T-cell (primary cell): ENCODE results near the gene A2M. TPM values are rescaled to one million over a fixed set of nuclear protein-coding genes. Genes with fewer than 3 reads are reported as not detected.

Experiments used
- ATAC-seq, 4 experiments: fragments of 200-7000 bp in 3 of 4; fragments of 150-1000 bp in 1 of 4; cut with Tn5 transposase; replicated peaks in 1 of 4; 1 replicate in 3 of 4; 2 replicates in 1 of 4; pipeline ENCODE4 v1.10.0; 2021; ENCODE audit warnings: moderate library complexity in 3 of 4, mild to moderate bottlenecking in 2 of 4, moderate number of reproducible peaks in 1 of 4
- CTCF ChIA-PET, 2 donors: fragments of 300-600 bp; sonication (Branson Sonifier 250); formaldehyde crosslinking; loops; one replicate each; lab custom pipeline; 2022; ENCODE audit warnings: antibody characterized with exemption in 2 of 2; lab: Charles Lee
- POLR2A ChIA-PET, 2 donors: fragments of 300-600 bp; sonication (Branson Sonifier 250); formaldehyde crosslinking; loops; one replicate each; lab custom pipeline; 2022; ENCODE audit warnings: antibody characterized with exemption in 2 of 2; lab: Charles Lee
- DNase-seq, 35 experiments: peaks; one replicate each; pipeline versions ENCODE4 v3.0.0 to v3.0.0-alpha.2; 2013 to 2023
- H3K27ac ChIP-seq: one replicate; pipeline ENCODE4 v1.5.1; 2013; ENCODE audit warnings: low read length
- H3K27me3 ChIP-seq, 2 experiments: replicated peaks in 1 of 2; 1 replicate in 1 of 2; 2 replicates in 1 of 2; pipeline versions ENCODE4 v1.6.1 to v1.7.0; 2013; ENCODE audit warnings: low read length in 1 of 2, mixed read lengths in 1 of 2; ENCODE audit not compliant: control insufficient read depth in 2 of 2, insufficient read depth in 2 of 2; ENCODE audit errors: extremely low read depth in 1 of 2
- H3K36me3 ChIP-seq, 2 donors: 1 replicate in 1 of 2; 2 replicates in 1 of 2; pipeline versions ENCODE4 v1.6.1 to v1.7.0; 2013; ENCODE audit warnings: low read length in 1 of 2; ENCODE audit not compliant: control insufficient read depth in 2 of 2, insufficient read depth in 1 of 2; ENCODE audit errors: extremely low read depth in 1 of 2
- H3K4me1 ChIP-seq, 2 experiments: 1 replicate in 1 of 2; 2 replicates in 1 of 2; pipeline versions ENCODE4 v1.6.1 to v1.7.0; 2013; ENCODE audit warnings: low read length in 2 of 2, mixed read lengths in 1 of 2; ENCODE audit not compliant: insufficient read depth in 2 of 2, control insufficient read depth in 1 of 2; ENCODE audit errors: extremely low read depth in 1 of 2
- H3K4me3 ChIP-seq, 2 donors: 1 replicate in 1 of 2; 2 replicates in 1 of 2; pipeline versions ENCODE4 v1.5.1 to v1.7.0; 2013; ENCODE audit warnings: mild to moderate bottlenecking in 2 of 2, low read length in 1 of 2, moderate library complexity in 1 of 2; ENCODE audit not compliant: control insufficient read depth in 1 of 2; ENCODE audit errors: extremely low read depth in 1 of 2
- H3K9me3 ChIP-seq: 2 replicates; pipeline ENCODE4 v1.7.0; 2013
- H3K27ac Mint-ChIP-seq, 2 donors: one replicate each; pipeline ENCODE4 v1.8.0; 2020 to 2021; ENCODE audit warnings: mild to moderate bottlenecking in 2 of 2, mixed read lengths in 2 of 2
- H3K27me3 Mint-ChIP-seq, 2 donors: one replicate each; pipeline ENCODE4 v1.8.0; 2021 to 2022; ENCODE audit warnings: mixed read lengths in 2 of 2
- H3K36me3 Mint-ChIP-seq: one replicate; pipeline ENCODE4 v1.8.0; 2021; ENCODE audit warnings: mixed read lengths
- H3K4me1 Mint-ChIP-seq, 3 donors: one replicate each; pipeline ENCODE4 v1.8.0; 2020 to 2022; ENCODE audit warnings: mixed read lengths in 3 of 3, mild to moderate bottlenecking in 1 of 3
- H3K4me3 Mint-ChIP-seq, 3 donors: one replicate each; pipeline ENCODE4 v1.8.0; 2020 to 2022; ENCODE audit warnings: mild to moderate bottlenecking in 3 of 3, mixed read lengths in 3 of 3, moderate library complexity in 3 of 3
- H3K9me3 Mint-ChIP-seq, 3 donors: one replicate each; pipeline ENCODE4 v1.8.0; 2020 to 2022; ENCODE audit warnings: mixed read lengths in 3 of 3
- WGBS: methylation state at CpG from one replicate; pipeline ENCODE4 v1.1.5; 2013; ENCODE audit warnings: missing lambda C conversion rate; ENCODE audit not compliant: insufficient coverage; 5-methylcytosine and 5-hydroxymethylcytosine counted together
- total RNA-seq, 35 experiments: library from RNA in 6 of 35; stranded (reverse) in 6 of 35; fragments of 120-200 nt in 1 of 35; gene quantifications; one replicate each; pipeline versions ENCODE4 v1.2.1 to v1.2.4 and lab custom pipeline; 2013 to 2026

A2M gene
- total RNA-seq, 5 donors from 2014 or later (not counting 1 experiment from before 2014, with no cell fraction given), result 3.9 to 6.5 (median 4.9) TPM; not detected in 2

GRCh38 chr12:9103050-9103849 is 12.5 kb downstream of the A2M start:
- WGBS, result no CpG with 5 or more reads among the region's 4 CpGs
- ChIA-PET CTCF (no interaction called here), POLR2A (no interaction called here)
- no peak overlapping the region for H3K4me3 Mint-ChIP-seq
- no peaks in the 10 kb centered on the region for H3K27me3 ChIP-seq
- no peaks in the 10 kb centered on the region for H3K4me1 ChIP-seq
- H3K27ac Mint-ChIP-seq, result no peak overlapping the region
- ATAC-seq (no peak), DNase-seq (peak in 1 of 35 experiments; percentile 3)
- H3K9me3 Mint-ChIP-seq, result no peaks in the 10 kb centered on the region
- peaks cover 36% of the 10 kb centered on the region for H3K36me3 Mint-ChIP-seq
- peaks cover 0 to 14% of the 10 kb centered on the region in 2 donors for H3K36me3 ChIP-seq
- no peak overlapping the region for H3K27ac ChIP-seq
- H3K9me3 ChIP-seq, result no peaks in the 10 kb centered on the region
- H3K27me3 Mint-ChIP-seq, result no peaks in the 10 kb centered on the region
- H3K4me3 ChIP-seq, result no peak overlapping the region
- no peaks in the 10 kb centered on the region for H3K4me1 Mint-ChIP-seq

GRCh38 chr12:9101018-9101687 is 14.6 kb downstream of the A2M start:
- no peaks in the 10 kb centered on the region for H3K27me3 ChIP-seq
- no peak for ATAC-seq
- Mint-ChIP-seq H3K4me3 (no peak overlapping the region), H3K27ac (no peak overlapping the region), H3K27me3 (no peaks in the 10 kb centered on the region), H3K9me3 (no peaks in the 10 kb centered on the region), H3K4me1 (no peaks in the 10 kb centered on the region), H3K36me3 (peaks cover 32% of the 10 kb centered on the region)
- ChIA-PET CTCF (no interaction called here), POLR2A (no interaction called here)
- H3K36me3 ChIP-seq, result peaks cover 0 to 16% of the 10 kb centered on the region in 2 donors
- no peak overlapping the region for H3K4me3 ChIP-seq
- H3K4me1 ChIP-seq, result no peaks in the 10 kb centered on the region
- no peak for DNase-seq
- no peak overlapping the region for H3K27ac ChIP-seq
- WGBS, result no CpG with 5 or more reads among the region's 8 CpGs
- H3K9me3 ChIP-seq, result no peaks in the 10 kb centered on the region

- H3K36me3 ChIP-seq, result peaks cover 0 to 16% of the 10 kb centered on the region in 2 donors
- Mint-ChIP-seq H3K4me1 (no peaks in the 10 kb centered on the region), H3K27me3 (no peaks in the 10 kb centered on the region), H3K27ac (no peak overlapping the region), H3K36me3 (peaks cover 25% of the 10 kb centered on the region), H3K4me3 (no peak overlapping the region), H3K9me3 (no peaks in the 10 kb centered on the region)
- CTCF ChIA-PET, result interaction anchor here in 1 of 2 donors (0.5 kb wide), 1 partner anchor 188 kb away, joined by 4 read pairs; no protein-coding TSS in a partner anchor
- H3K27ac ChIP-seq, result no peak overlapping the region
- no peaks in the 10 kb centered on the region for H3K4me1 ChIP-seq
- no peaks in the 10 kb centered on the region for H3K27me3 ChIP-seq
- DNase-seq (no peak), ATAC-seq (no peak)
- no CpG with 5 or more reads among the region's 2 CpGs for WGBS
- H3K9me3 ChIP-seq, result no peaks in the 10 kb centered on the region
- POLR2A ChIA-PET, result no interaction called here
- no peak overlapping the region for H3K4me3 ChIP-seq
Observed at GRCh38 chr12:9099552-9100190, 16.0 kb downstream of the A2M start.

- H3K27me3 Mint-ChIP-seq, result no peaks in the 10 kb centered on the region
Observed at GRCh38 chr12:9098463-9099026, 17.2 kb downstream of the A2M start.

GRCh38 chr12:9098115-9098452 is 17.6 kb downstream of the A2M start:
- no peaks in the 10 kb centered on the region for H3K27me3 Mint-ChIP-seq
- no peaks in the 10 kb centered on the region for H3K9me3 Mint-ChIP-seq

More at GRCh38 chr12:9098463-9099026, 17.2 kb downstream of the A2M start:
- 95% methylated on average over 9 of the region's 14 CpGs for WGBS
- Mint-ChIP-seq H3K9me3 (no peaks in the 10 kb centered on the region), H3K4me3 (no peak overlapping the region), H3K27ac (no peak overlapping the region), H3K36me3 (peaks cover 25% of the 10 kb centered on the region), H3K4me1 (no peaks in the 10 kb centered on the region)
- no peak overlapping the region for H3K27ac ChIP-seq
- ChIA-PET CTCF (no interaction called here), POLR2A (no interaction called here)
- no peak for DNase-seq
- H3K27me3 ChIP-seq, result no peaks in the 10 kb centered on the region
- no peak for ATAC-seq
- H3K4me1 ChIP-seq, result no peaks in the 10 kb centered on the region
- peaks cover 0 to 16% of the 10 kb centered on the region in 2 donors for H3K36me3 ChIP-seq
- no peak overlapping the region for H3K4me3 ChIP-seq
- H3K9me3 ChIP-seq, result no peaks in the 10 kb centered on the region

GRCh38 chr12:9096563-9097176 is 19.0 kb downstream of the A2M start:
- no peak for DNase-seq
- H3K9me3 Mint-ChIP-seq, result no peaks in the 10 kb centered on the region
- H3K36me3 ChIP-seq, result peaks cover 0 to 14% of the 10 kb centered on the region in 2 donors
- H3K9me3 ChIP-seq, result no peaks in the 10 kb centered on the region
- H3K4me1 ChIP-seq, result no peaks in the 10 kb centered on the region
- H3K27me3 ChIP-seq, result no peaks in the 10 kb centered on the region
- H3K36me3 Mint-ChIP-seq, result peaks cover 25% of the 10 kb centered on the region
- no peak overlapping the region for H3K27ac Mint-ChIP-seq
- H3K27me3 Mint-ChIP-seq, result no peaks in the 10 kb centered on the region
- CTCF ChIA-PET, result interaction anchor here in 1 of 2 donors (0.6 kb wide), 2 partner anchors 955 to 1635 kb away, joined by 3 to 7 read pairs; no protein-coding TSS in a partner anchor
- H3K4me3 Mint-ChIP-seq, result no peak overlapping the region
- POLR2A ChIA-PET, result interaction anchor here in 1 of 2 donors (0.6 kb wide), 1 partner anchor 17 kb away, joined by 4 read pairs; no protein-coding TSS in a partner anchor
- WGBS, result no CpG with 5 or more reads among the region's 2 CpGs
- H3K27ac ChIP-seq, result no peak overlapping the region
- H3K4me1 Mint-ChIP-seq, result no peaks in the 10 kb centered on the region
- no peak overlapping the region for H3K4me3 ChIP-seq
- ATAC-seq, result no peak

More at GRCh38 chr12:9098115-9098452, 17.6 kb downstream of the A2M start:
- WGBS, result no CpG with 5 or more reads among the region's 6 CpGs
- no peaks in the 10 kb centered on the region for H3K4me1 ChIP-seq
- no peak for DNase-seq
- Mint-ChIP-seq H3K27ac (no peak overlapping the region), H3K4me1 (no peaks in the 10 kb centered on the region), H3K36me3 (peaks cover 25% of the 10 kb centered on the region), H3K4me3 (no peak overlapping the region)
- H3K9me3 ChIP-seq, result no peaks in the 10 kb centered on the region
- no peak overlapping the region for H3K27ac ChIP-seq
- ChIA-PET POLR2A (no interaction called here), CTCF (interaction anchor here in 1 of 2 donors (0.7 kb wide), 1 partner anchor 106 kb away, joined by 6 read pairs; no protein-coding TSS in a partner anchor)
- H3K4me3 ChIP-seq, result no peak overlapping the region
- H3K36me3 ChIP-seq, result peaks cover 0 to 16% of the 10 kb centered on the region in 2 donors
- no peaks in the 10 kb centered on the region for H3K27me3 ChIP-seq
- no peak for ATAC-seq
